Left ventricle myocardium superior (tissue), 1 donor: Measurements from ENCODE around the gene APBB3. TPM values are rescaled to one million over a fixed set of nuclear protein-coding genes. Genes with fewer than 3 reads are reported as not detected.

ENCODE experiments used
- ATAC-seq: fragments of 200-7000 bp; cut with Tn5 transposase; one replicate; pipeline ENCODE4 v1.9.1; 2020; ENCODE audit warnings: mild to moderate bottlenecking, moderate library complexity
- DNase-seq: peaks from one replicate; pipeline ENCODE4 v3.0.0-alpha.2; 2020
- intact Hi-C: fragments of 100-400 bp; cut with micrococcal nuclease; formaldehyde crosslinking; loops from one replicate; pipeline ENCODE4 v1.11.0; 2022
- microRNA-seq: library from miRNA; unstranded; fragments of <30 nt; microRNA quantifications from one replicate; pipeline ENCODE4 v1.2.0, GENCODE V29; 2020; ENCODE audit warnings: borderline number of aligned reads
- total RNA-seq: library from RNA; stranded (reverse); fragmentation: NEBNext Ultra II Directional; extraction: Animal tissue kit (Norgen Biotek cat#: 25700); gene quantifications from one replicate; pipeline ENCODE4 v1.2.1, GENCODE V29; 2021
- donor health status: DM: no; HTN: yes; CAD: no; lungs with severe emphysema.

APBB3 gene
- total RNA-seq, 1 donor from 2014 or later, result 13.3 TPM

DNA sequence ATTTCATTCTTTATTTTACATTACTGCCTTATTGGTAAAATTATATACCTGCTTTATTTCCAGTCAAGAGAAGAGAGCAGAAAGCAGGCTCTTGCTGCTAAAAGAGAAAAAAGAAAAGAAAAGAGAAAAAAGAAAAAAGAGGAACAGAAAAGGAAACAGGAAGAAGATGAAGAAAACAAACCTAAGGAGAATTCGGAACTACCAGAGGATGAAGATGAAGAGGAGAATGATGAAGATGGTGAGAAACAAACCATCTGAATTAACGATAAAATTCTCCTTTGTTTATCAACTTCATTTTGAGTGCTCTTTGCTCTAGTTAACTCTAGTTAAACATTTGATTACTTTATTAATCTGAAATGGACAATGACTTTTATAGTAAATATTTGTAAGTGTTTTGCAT lies 40.4 kb downstream of the APBB3 start:
- intact Hi-C loops, result no loop called here
- no peak for ATAC-seq
- DNase-seq, result no peak

DNA sequence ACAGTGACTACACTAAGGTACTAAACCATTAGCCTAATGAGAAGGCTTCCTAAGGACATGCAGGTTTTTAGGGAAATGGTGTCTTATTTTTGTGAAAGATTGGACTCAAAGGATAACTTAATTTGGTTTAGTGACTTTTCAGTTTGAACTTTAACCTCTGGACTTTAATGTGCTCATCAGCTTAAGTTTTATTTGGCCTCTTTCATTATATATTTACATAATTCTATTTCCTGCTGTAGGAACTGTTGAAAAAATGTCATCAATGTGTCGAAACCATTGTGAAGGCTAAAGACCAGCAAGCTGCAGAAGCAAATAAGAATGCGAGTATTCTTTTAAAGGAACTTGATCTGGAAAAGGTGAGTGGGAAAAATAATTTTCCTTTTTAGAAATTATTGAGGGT lies 51.3 kb downstream of the APBB3 start:
- no peak for ATAC-seq
- DNase-seq, result no peak
- intact Hi-C loops, result no loop called here

- DNase-seq (no peak), ATAC-seq (no peak)
- intact Hi-C loops, result no loop called here
Measured at GRCh38 chr5:140509898-140510297, 54.5 kb downstream of the APBB3 start.

Small RNA genes lying within 50 kb of the gene (microRNA-seq; reads per million reads assigned to microRNA genes)
- not detected for gene MIR6831

Other genes with a start within 250 kb of the APBB3 start
- gene HBEGF, start 218.0 kb downstream of the APBB3 start, total RNA-seq, result 21.9 TPM
- gene SLC4A9, start 204.4 kb downstream of the APBB3 start, total RNA-seq, result not detected
- gene ANKHD1, start 162.8 kb downstream of the APBB3 start, total RNA-seq, result 66.1 TPM
- gene EIF4EBP3, start 16.9 kb downstream of the APBB3 start, total RNA-seq, result 18.2 TPM
- gene SRA1, start 7.1 kb downstream of the APBB3 start, total RNA-seq, result 27.4 TPM
- gene SLC35A4, start 230 bp upstream of the APBB3 start, total RNA-seq, result 77.5 TPM
- 31.0 TPM for gene CD14, start 68.6 kb upstream of the APBB3 start, total RNA-seq
- 3.2 TPM for gene TMCO6, start 74.9 kb upstream of the APBB3 start, total RNA-seq
- gene NDUFA2, start 83.0 kb upstream of the APBB3 start, total RNA-seq, result 161 TPM
- gene IK, start 83.2 kb upstream of the APBB3 start, total RNA-seq, result 73.7 TPM
- 12.1 TPM for gene WDR55, start 100.3 kb upstream of the APBB3 start, total RNA-seq
- gene DND1, start 109.0 kb upstream of the APBB3 start, total RNA-seq, result 0.67 TPM
- 36.7 TPM for gene HARS1, start 126.8 kb upstream of the APBB3 start, total RNA-seq
- gene HARS2, start 126.9 kb upstream of the APBB3 start, total RNA-seq, result 27.9 TPM
- gene ZMAT2, start 135.8 kb upstream of the APBB3 start, total RNA-seq, result 31.4 TPM
- gene PCDHA1, start 221.5 kb upstream of the APBB3 start, total RNA-seq, result not detected
- gene PCDHA2, start 230.3 kb upstream of the APBB3 start, total RNA-seq, result not detected
- 0.07 TPM for gene PCDHA3, start 236.5 kb upstream of the APBB3 start, total RNA-seq
- 0.10 TPM for gene PCDHA4, start 242.5 kb upstream of the APBB3 start, total RNA-seq